ENCODE results near the gene COQ5. TPM values are rescaled to one million over a fixed set of nuclear protein-coding genes. Genes with fewer than 3 reads are reported as not detected.
A peak's percentile ranks its signal among the peaks of the same experiment; 100 is the strongest.
"Not testable (repeated sequence)": the region's sequence is repeated elsewhere in the genome, so short reads cannot be mapped to it uniquely, and the experiment has no call there.

The COQ5 gene
- total RNA-seq, 1 donor from 2014 or later, result 17.6 TPM

- DNase-seq (ENCODE audit: extremely low read depth, low read depth, low spot score), result no peak
These were observed 871 bp upstream of the COQ5 start for GRCh38 chr12:120529641-120530417.

DNA sequence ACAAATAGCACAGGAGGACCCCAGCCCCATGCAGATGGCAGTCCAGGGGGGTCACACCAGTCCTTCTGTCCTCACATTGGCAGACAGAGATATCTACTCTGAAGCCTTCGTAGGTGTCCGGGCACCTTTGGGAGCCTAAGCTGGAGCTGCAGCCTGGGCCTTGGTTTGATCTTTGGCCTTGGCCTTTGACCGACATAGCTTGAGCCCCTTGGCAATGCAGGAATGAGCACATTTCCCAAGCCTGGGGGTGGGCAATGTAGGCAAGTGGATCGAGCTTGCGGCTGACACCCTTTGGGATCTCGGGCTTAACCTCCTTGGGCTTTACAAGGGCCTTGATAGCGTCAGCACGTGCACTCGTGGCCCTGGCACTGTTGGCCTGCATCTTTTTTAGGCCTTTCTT lies 6.4 kb downstream of the COQ5 start:
- DNase-seq (ENCODE audit: extremely low read depth, low read depth, low spot score), result no peak

- DNase-seq (ENCODE audit: extremely low read depth, low read depth, low spot score), result not testable (repeated sequence)
These were observed 9.6 kb downstream of the COQ5 start for GRCh38 chr12:120519324-120519723.

GRCh38 chr12:120515496-120515895 lies 13.5 kb downstream of the COQ5 start:
- DNase-seq (ENCODE audit: extremely low read depth, low read depth, low spot score), result no peak

- no peak for DNase-seq (ENCODE audit: extremely low read depth, low read depth, low spot score)
These were observed 15.0 kb downstream of the COQ5 start for GRCh38 chr12:120514002-120514401.

DNA sequence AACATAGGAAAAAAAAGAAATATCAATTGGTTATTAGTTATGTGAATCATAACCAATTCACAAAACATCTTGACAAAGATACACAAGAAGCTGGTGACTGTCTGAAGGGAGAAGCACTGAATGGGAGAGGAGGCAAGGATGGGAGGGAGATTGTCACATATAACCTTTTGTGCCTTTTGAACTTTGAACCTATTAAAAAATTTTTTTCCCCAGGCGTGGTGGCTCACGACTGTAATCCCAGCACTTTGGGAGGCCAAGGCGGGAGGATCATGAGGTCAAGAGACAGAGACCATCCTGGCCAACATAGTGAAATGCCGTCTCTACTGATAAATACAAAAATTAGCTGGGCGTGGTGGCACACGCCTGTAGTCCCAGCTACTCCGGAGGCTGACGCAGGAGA lies 20.4 kb downstream of the COQ5 start:
- no peak for DNase-seq (ENCODE audit: extremely low read depth, low read depth, low spot score)

GRCh38 chr12:120504587-120504986 lies 24.4 kb downstream of the COQ5 start:
- DNase-seq (ENCODE audit: extremely low read depth, low read depth, low spot score), result no peak

DNA sequence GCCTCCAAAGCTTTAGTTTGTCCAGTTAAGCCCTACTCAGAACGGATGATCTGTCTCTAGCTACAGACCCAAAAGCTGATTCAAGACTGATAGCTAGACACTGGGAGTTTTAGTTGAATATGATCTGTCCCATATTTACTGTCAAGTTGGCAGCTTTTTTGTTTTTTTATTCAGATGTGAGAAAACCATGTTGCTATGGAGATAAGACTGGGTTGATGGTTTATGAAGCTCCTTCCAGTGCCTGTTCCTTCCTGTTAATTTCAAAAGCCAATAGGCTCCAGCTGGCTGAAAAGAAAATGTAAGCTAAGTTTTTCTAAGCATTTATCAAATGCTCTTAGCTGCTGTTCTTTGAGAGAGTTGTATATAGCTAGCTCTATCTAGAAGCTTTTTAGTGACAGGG lies 28.4 kb downstream of the COQ5 start:
- DNase-seq (ENCODE audit: extremely low read depth, low read depth, low spot score), result no peak

DNA sequence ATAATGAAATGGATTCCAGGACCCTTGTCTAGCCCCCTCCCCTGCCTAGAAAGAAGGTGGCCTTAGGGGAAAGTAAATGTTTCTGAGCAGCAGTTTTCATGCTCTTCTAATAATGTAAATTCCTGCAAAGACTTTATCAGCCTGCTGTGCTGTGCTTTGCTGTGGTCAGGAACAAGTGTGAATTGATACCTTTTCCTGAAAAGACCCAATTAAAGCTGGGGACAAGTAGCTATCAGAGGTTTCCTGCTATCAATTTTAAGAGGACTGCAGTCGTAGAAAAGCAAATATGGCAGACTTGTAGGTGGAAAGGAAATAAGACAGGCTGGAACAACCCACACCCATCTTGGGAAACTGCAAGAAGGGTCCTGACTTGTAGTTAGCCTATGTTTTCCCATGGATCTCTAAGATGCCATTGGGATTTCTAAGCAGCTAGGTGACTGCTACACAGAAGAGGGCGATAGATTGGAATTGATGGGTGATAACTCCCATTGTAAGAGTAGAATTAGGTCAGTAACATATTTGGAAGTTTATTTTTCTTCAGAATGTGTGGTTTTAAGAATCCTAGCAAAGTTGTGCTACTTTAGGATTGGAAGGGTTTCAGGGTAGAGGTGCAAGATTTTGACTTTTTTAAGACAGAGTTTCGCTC lies 30.0 kb downstream of the COQ5 start:
- DNase-seq (ENCODE audit: extremely low read depth, low read depth, low spot score), result no peak

- no peak for DNase-seq (ENCODE audit: extremely low read depth, low read depth, low spot score)
These were observed 31.3 kb downstream of the COQ5 start for GRCh38 chr12:120497524-120498150.

- DNase-seq (ENCODE audit: extremely low read depth, low read depth, low spot score), result no peak
These were observed 32.3 kb downstream of the COQ5 start for GRCh38 chr12:120496413-120497340.

DNA sequence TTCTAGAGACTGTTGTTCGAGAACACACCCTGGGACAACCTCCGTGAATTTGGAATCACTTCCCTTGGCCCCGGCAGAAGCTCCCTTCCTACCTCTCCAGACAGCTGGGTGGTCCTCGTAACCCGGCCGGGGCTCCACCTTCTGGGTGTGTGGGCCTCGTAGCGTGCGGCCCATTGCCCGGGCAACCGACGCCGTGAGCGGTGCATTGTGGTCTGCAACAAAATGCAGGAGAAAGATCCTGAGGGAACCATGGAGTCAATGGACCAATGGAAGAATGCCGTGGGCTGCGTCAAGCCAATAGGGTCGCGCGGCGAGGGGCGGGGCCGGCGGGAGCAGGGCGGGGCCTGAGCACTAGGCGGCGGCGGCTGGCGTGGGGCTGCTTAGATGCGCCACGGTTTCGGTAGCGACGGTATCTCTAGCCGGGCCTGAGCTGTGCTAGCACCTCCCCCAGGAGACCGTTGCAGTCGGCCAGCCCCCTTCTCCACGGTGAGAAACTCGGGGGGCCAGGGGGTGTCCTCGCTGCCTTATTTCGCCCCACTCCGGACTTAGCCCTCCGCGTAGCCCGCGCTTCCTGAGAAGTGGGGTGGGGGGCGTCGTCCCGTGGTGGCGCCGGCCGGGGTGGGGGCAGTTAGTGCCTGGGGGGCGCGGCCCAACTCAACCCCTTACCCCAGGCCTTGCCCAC lies 33.1 kb downstream of the COQ5 start, which contains the start of gene DYNLL1:
Gene DYNLL1, plus strand, starts transcription at position 383 of the 682 bp plus-strand sequence. CDS start 309 bp downstream, outside the sequence.
- peak; percentile 80 for DNase-seq (ENCODE audit: extremely low read depth, low read depth, low spot score)

GRCh38 chr12:120495186-120495730 lies 33.7 kb downstream of the COQ5 start:
- DNase-seq (ENCODE audit: extremely low read depth, low read depth, low spot score), result no peak

GRCh38 chr12:120490833-120491512 lies 38.0 kb downstream of the COQ5 start:
- DNase-seq (ENCODE audit: extremely low read depth, low read depth, low spot score), result no peak

GRCh38 chr12:120490325-120490724 lies 38.6 kb downstream of the COQ5 start:
- DNase-seq (ENCODE audit: extremely low read depth, low read depth, low spot score), result no peak

- DNase-seq (ENCODE audit: extremely low read depth, low read depth, low spot score), result no peak
These were observed 39.9 kb downstream of the COQ5 start for GRCh38 chr12:120489018-120489417.

- DNase-seq (ENCODE audit: extremely low read depth, low read depth, low spot score), result no peak
These were observed 40.8 kb downstream of the COQ5 start for GRCh38 chr12:120488057-120488640.

- not testable (repeated sequence) for DNase-seq (ENCODE audit: extremely low read depth, low read depth, low spot score)
These were observed 41.4 kb downstream of the COQ5 start for GRCh38 chr12:120487552-120487951.

All from glomerular endothelial cell (primary cell).